B cell (primary cell): ENCODE results near the gene ADAM23.

Source experiments
- CTCF ChIP-seq: fragments of 200-600 bp; IDR thresholded peaks from one replicate; pipeline ENCODE4 v1.8.0; 2022; ENCODE audit warnings: antibody characterized with exemption, mild to moderate bottlenecking
- EZH2 ChIP-seq: IDR thresholded peaks from 2 replicates; pipeline ENCODE4 v1.6.1; 2012; ENCODE audit warnings: borderline replicate concordance, low read depth, mild to moderate bottlenecking, moderate library complexity, low read length; ENCODE audit not compliant: insufficient read depth, poor library complexity, severe bottlenecking

- no peak for TF ChIP-seq CTCF
- TF ChIP-seq EZH2, result no peak
Observed at GRCh38 chr2:206616151-206616550, 172.8 kb downstream of the ADAM23 start.
